ENCODE results near the gene FAF2.

FAF2 gene

DNA sequence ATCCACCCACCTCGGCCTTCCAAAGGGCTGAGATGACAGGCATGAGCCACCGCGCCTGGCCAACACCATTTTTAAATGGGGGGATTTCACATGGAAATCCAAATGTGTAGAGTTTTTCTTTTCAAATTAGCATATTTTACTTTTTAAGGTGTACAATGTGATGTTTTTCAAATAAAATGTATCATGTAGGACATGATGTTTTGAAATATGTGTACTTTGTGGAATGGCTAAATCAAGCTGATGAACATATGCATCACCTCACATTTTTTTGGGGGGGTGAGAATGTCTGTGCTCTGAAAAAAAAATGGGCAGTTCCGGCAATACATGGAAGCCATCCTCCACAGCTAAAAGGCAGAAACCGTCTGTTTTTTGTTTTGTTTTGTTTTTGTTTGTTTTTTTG, 3.4 kb upstream of the FAF2 start:
- TF ChIP-seq, protein P1, sequence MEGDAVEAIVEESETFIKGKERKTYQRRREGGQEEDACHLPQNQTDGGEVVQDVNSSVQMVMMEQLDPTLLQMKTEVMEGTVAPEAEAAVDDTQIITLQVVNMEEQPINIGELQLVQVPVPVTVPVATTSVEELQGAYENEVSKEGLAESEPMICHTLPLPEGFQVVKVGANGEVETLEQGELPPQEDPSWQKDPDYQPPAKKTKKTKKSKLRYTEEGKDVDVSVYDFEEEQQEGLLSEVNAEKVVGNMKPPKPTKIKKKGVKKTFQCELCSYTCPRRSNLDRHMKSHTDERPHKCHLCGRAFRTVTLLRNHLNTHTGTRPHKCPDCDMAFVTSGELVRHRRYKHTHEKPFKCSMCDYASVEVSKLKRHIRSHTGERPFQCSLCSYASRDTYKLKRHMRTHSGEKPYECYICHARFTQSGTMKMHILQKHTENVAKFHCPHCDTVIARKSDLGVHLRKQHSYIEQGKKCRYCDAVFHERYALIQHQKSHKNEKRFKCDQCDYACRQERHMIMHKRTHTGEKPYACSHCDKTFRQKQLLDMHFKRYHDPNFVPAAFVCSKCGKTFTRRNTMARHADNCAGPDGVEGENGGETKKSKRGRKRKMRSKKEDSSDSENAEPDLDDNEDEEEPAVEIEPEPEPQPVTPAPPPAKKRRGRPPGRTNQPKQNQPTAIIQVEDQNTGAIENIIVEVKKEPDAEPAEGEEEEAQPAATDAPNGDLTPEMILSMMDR (IDR thresholded peaks at IDR 0.05; ENCODE audit: low read length, missing control alignments): no peak
- DNase-seq (ENCODE audit: low read depth): no peak
- H3K4me3 ChIP-seq (replicated peaks; ENCODE audit: low read depth, low read length): no peak overlapping the region

DNA sequence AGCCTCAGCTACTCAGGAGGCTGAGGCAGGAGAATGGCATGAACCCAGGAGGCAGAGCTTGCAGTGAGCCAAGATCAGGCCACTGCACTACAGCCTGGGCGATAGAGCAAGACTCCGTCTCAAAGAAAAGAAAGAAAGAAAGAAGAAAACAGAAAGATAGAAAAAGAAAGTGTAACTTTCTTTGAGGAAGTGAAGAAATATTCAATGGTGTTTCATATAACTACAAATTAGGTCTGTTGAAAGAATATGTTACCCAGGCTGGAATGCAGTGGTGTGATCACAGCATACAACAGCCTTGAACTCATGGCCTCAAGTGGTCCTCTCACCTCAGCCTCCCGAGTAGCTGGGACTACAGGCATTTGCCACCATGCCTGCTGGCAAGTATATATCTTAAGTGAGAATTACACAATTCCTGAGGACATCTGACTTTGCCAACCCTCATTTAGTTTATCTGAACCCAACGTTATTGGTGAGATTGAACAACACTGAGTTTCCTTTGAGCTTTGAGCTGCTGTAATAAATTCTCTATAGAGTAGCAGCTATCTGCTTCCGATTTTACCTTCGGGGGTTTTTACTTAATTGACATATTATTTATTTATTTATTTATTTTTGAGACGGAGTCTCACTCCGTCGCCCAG, 2.0 kb upstream of the FAF2 start:
- TF ChIP-seq, protein P1 (IDR thresholded peaks at IDR 0.05; ENCODE audit: low read length, missing control alignments): no peak
- H3K4me3 ChIP-seq (replicated peaks; ENCODE audit: low read depth, low read length): no peak overlapping the region
- DNase-seq (ENCODE audit: low read depth): no peak

DNA sequence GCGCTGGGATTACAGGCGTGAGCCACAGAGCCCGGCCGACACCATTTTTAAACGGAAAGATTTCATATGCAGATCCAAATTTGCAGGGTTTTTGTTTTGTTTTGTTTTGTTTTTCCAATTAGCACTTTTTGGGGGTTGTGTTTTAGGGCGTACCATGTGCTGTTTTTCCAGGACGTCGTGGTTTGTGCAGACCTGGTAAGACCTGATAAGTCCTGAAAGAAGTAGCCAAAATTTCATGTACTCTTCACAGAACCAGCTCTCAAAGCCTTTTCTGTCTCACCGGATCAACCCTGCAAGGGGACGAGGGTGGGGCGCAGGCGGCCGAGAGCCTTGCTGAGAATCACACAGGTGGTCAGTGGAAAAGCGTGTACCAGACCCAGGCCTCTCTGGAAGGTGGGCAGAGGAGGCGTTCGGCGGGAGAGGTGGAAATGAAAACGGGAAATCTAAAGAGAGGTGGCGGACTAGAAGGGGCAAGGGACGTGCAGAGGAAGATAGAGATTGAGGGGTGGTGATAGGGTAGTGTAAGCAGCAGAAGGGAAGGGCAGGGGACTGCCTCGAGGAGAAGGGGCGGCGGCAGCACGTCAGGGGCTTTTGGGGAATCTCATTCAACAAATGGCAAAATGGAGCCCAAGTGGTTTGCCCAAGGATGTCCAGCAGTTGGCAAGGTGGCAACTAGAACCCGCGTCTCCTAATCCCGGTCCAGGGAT, 1.1 kb upstream of the FAF2 start:
- TF ChIP-seq, protein P1 (IDR thresholded peaks at IDR 0.05; ENCODE audit: low read length, missing control alignments): no peak
- DNase-seq (ENCODE audit: low read depth): no peak
- H3K4me3 ChIP-seq (replicated peaks; ENCODE audit: low read depth, low read length): peak overlapping the region; percentile 90

DNA sequence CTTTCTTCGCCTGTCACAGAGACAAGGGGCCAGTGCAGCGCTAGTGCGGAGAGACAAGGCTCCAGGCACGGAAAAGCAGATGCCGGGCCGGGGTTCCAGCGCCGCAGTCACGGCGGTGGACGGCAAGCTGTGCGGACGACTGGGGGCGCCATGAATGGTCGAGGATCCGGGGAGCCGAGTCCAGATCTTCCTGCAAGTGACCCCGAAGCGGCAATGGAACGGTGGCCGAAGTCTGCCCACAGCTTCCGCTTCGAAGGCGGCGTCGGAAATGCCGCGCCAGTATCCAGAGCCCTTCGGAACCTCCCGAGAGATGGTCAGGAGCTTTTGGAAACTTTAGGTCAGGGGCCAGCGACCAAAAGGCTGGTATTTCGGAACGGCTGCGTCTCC, 601 bp upstream of the FAF2 start:
- no peak for DNase-seq (ENCODE audit: low read depth)
- TF ChIP-seq, protein P1 (IDR thresholded peaks at IDR 0.05; ENCODE audit: low read length, missing control alignments): no peak
- peak overlapping the region; percentile 90 for H3K4me3 ChIP-seq (replicated peaks; ENCODE audit: low read depth, low read length)

DNA sequence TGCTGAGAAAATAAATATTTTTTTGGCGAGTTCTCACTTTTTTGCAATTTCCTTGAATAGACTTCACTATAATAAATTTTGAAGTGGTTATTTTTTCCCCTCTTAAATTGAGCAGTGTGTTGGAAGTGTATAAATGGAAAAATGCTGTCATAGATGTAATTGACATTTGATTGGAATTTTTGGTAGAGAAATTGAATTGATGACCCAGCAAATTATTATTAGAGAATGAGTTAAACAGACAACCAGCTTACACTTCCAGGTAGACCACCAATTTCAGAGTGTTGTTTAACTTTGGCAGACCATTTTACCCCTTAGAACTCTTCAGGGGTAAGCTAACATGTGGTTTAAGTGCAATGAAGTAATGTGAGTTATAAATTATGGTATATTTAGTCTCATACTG, 1.9 kb downstream of the FAF2 start:
- TF ChIP-seq, protein P1 (IDR thresholded peaks at IDR 0.05; ENCODE audit: low read length, missing control alignments): no peak
- DNase-seq (ENCODE audit: low read depth): no peak
- no peak overlapping the region for H3K4me3 ChIP-seq (replicated peaks; ENCODE audit: low read depth, low read length)

DNA sequence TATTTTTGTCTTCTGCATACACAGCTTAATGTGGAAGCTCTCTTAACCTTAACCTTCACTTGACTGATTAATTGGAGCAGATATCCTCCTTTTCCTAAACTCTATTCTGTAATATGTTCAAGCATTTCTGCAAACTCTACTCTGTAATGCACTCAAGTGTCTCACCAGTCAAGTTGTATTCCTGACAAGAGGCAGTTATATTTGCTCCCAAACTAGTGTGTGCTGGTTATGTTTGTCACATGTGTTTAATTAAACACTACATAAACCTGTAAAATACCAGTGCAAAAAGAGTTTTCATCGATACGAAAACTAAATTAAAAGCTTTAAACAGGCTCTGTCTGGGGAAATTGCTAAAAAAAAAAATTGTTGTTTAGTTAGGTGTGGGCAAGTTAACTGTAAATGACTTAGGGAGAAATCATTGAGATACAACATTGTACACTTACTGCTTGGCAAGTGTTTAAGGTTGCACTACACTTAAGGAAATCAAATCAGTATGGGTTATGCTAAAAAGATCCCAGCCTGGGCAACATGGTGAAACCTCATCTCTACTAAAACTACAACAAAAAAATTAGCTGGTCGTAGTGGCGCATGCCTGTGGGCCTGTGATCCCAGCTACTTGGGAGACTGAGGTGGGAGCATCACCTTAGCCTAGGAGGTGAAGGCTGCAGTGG, 6.7 kb downstream of the FAF2 start:
- no peak overlapping the region for H3K4me3 ChIP-seq (replicated peaks; ENCODE audit: low read depth, low read length)
- TF ChIP-seq, protein P1 (IDR thresholded peaks at IDR 0.05; ENCODE audit: low read length, missing control alignments): no peak

More for the DNA sequence above, 6.7 kb downstream of the FAF2 start:
- no peak for DNase-seq (ENCODE audit: low read depth)

Measured in fibroblast of pulmonary artery (primary cell).